ENCODE data around the gene CD2BP2. TPM values are rescaled to one million over a fixed set of nuclear protein-coding genes. Genes with fewer than 3 reads are reported as not detected.

CD2BP2 gene
- total and polyA plus RNA-seq, 2 of the 13 experiments (the other 11 are each of a cell fraction or from before 2014, with no cell fraction given): 24.9 to 54.6 TPM

GRCh38 chr16:30355144-30355953 is at the start of gene CD2BP2 (continued):
- TF ChIP-seq ZNF318 (CRISPR knock-in tag; IDR thresholded peaks at IDR 0.05) (no peak; the same call in 1 of the 2 replicates), TFE3 (CRISPR knock-in tag; IDR thresholded peaks at IDR 0.05) (peak; percentile 79; the same call in 1 of the 2 replicates), STAT6 (CRISPR knock-in tag; IDR thresholded peaks at IDR 0.05; ENCODE audit: borderline replicate concordance) (0 out of 2 replicates have a peak, but pooled peaks have one; percentile 50), TCF7 (IDR thresholded peaks at IDR 0.05; ENCODE audit: low read depth) (no peak), RBM22 (optimal IDR thresholded peaks at IDR 0.05; ENCODE audit: low read length) (peak; percentile 82), ZSCAN30 (CRISPR knock-in tag; IDR thresholded peaks at IDR 0.05) (peak; percentile 63; the same call in 1 of the 2 replicates), MAF1 (CRISPR knock-in tag; IDR thresholded peaks at IDR 0.05; ENCODE audit: borderline replicate concordance) (peak; percentile 50), SRY (CRISPR knock-in tag; IDR thresholded peaks at IDR 0.05) (peak; percentile 54; the same call in 1 of the 2 replicates), ZNF101 (CRISPR knock-in tag; IDR thresholded peaks at IDR 0.05; ENCODE audit: borderline replicate concordance, low read depth) (peak; percentile 95), SP5 (CRISPR knock-in tag; IDR thresholded peaks at IDR 0.05; ENCODE audit: borderline replicate concordance, low read depth) (0 out of 2 replicates have a peak, but pooled peaks have one; percentile 44), FOXC1 (CRISPR knock-in tag; IDR thresholded peaks at IDR 0.05; ENCODE audit: borderline replicate concordance) (peak; percentile 58), ZNF33B (CRISPR knock-in tag; IDR thresholded peaks at IDR 0.05) (no peak; the same call in 1 of the 2 replicates), ARHGAP35 (CRISPR knock-in tag; IDR thresholded peaks at IDR 0.05; ENCODE audit: borderline replicate concordance) (peak; percentile 14; the same call in 1 of the 2 replicates)
